K562 (cell line): ENCODE results near the gene RUNX1. TPM values are rescaled to one million over a fixed set of nuclear protein-coding genes. Genes with fewer than 3 reads are reported as not detected.

Experiments used
- AFF4 ChIP-seq: sonication (generic); formaldehyde crosslinking; IDR thresholded peaks from 2 replicates; pipeline ENCODE4 v1.8.0; 2023; ENCODE audit warnings: mild to moderate bottlenecking, missing genetic modification reagents
- CXXC5 ChIP-seq: fragments of 250-450 bp; sonication (Bioruptor Pico); IDR thresholded peaks from 2 replicates; pipeline ENCODE4 v1.8.0; 2022; ENCODE audit warnings: inconsistent platforms, mild to moderate bottlenecking, moderate library complexity
- EZH2 ChIP-seq: IDR thresholded peaks from 2 replicates; pipeline ENCODE4 v1.6.1; 2012; ENCODE audit warnings: low read depth, mild to moderate bottlenecking, inconsistent platforms, low read length, borderline replicate concordance
- GTF2E2 ChIP-seq: fragments of 200-800 bp; sonication (Bioruptor generic); IDR thresholded peaks from 2 replicates; pipeline ENCODE4 v1.6.1; 2016; ENCODE audit warnings: missing genetic modification characterization, missing compliant biosample characterization
- HINFP ChIP-seq: fragments of 450-650 bp; conservative IDR thresholded peaks from 2 replicates; pipeline ENCODE4 v1.6.1; 2016; ENCODE audit warnings: missing genetic modification characterization, low read depth, mild to moderate bottlenecking, control low read depth, missing compliant biosample characterization
- HIVEP1 ChIP-seq: fragments of 250-450 bp; sonication (Bioruptor Pico); IDR thresholded peaks from 2 replicates; pipeline ENCODE4 v1.4.0; 2020; ENCODE audit warnings: mild to moderate bottlenecking
- HMG20A ChIP-seq: fragments of 450-650 bp; formaldehyde crosslinking; conservative IDR thresholded peaks from 2 replicates; pipeline ENCODE4 v1.4.0; 2020; ENCODE audit warnings: mild to moderate bottlenecking, mixed read lengths
- HNRNPK ChIP-seq: fragments of 200-400 bp; formaldehyde crosslinking; IDR thresholded peaks from one replicate; pipeline ENCODE4 v1.6.1; 2018; ENCODE audit warnings: mild to moderate bottlenecking, low read depth, low read length; ENCODE audit not compliant: poor library complexity, severe bottlenecking
- KLF6 ChIP-seq: fragments of 250-450 bp; sonication (Bioruptor Pico); IDR thresholded peaks from 2 replicates; pipeline ENCODE4 v1.4.0; 2020; ENCODE audit warnings: mild to moderate bottlenecking, moderate library complexity, borderline replicate concordance
- MAZ ChIP-seq, 2 experiments: fragments of 450-650 bp in 1 of 2; sonication (generic) in 1 of 2; formaldehyde crosslinking; IDR thresholded peaks in 1 of 2; conservative IDR thresholded peaks in 1 of 2; 2 replicates each; pipeline versions ENCODE4 v1.4.0 to v1.5.0; 2020; ENCODE audit warnings: mild to moderate bottlenecking in 1 of 2, missing genetic modification reagents in 1 of 2
- MNT ChIP-seq, 2 experiments: fragments of 450-650 bp; conservative IDR thresholded peaks; 2 replicates each; pipeline ENCODE4 v1.6.1; 2017; ENCODE audit warnings: mild to moderate bottlenecking in 2 of 2, moderate library complexity in 2 of 2
- MYC ChIP-seq, 2 experiments: fragments of 250-450 bp in 1 of 2; sonication (Bioruptor Pico) in 1 of 2; IDR thresholded peaks; 2 replicates each; pipeline versions ENCODE4 v1.5.1 to v1.6.1; 2012 to 2021; ENCODE audit warnings: low read depth in 2 of 2, borderline replicate concordance in 1 of 2, improper control_type of control experiment in 1 of 2, low read length in 1 of 2, mild to moderate bottlenecking in 1 of 2, moderate library complexity in 1 of 2
- NR2C2 ChIP-seq, 2 experiments: fragments of 200-800 bp in 1 of 2; sonication (Bioruptor generic) in 1 of 2; sonication (generic) in 1 of 2; formaldehyde crosslinking in 1 of 2; IDR thresholded peaks; 2 replicates each; pipeline versions ENCODE4 v1.6.1 to v1.8.0; 2016 to 2022; ENCODE audit warnings: mild to moderate bottlenecking in 1 of 2, missing compliant biosample characterization in 1 of 2, missing genetic modification characterization in 1 of 2, missing genetic modification reagents in 1 of 2
- PHB2 ChIP-seq: fragments of 450-650 bp; IDR thresholded peaks from 2 replicates; pipeline ENCODE4 v1.6.1; 2017; ENCODE audit warnings: low read depth
- TEAD4 ChIP-seq, 2 experiments: sonication (generic) in 1 of 2; formaldehyde crosslinking in 1 of 2; IDR thresholded peaks; 2 replicates each; pipeline versions ENCODE4 v1.6.1 to v1.8.0; 2012 to 2022; ENCODE audit warnings: borderline replicate concordance in 1 of 2, inconsistent platforms in 1 of 2, low read length in 1 of 2, mild to moderate bottlenecking in 1 of 2, missing genetic modification reagents in 1 of 2
- ZNF274 ChIP-seq: IDR thresholded peaks from 2 replicates; pipeline ENCODE4 v1.6.1; 2011; ENCODE audit warnings: low read depth, mild to moderate bottlenecking, low read length, moderate library complexity, borderline replicate concordance
- ZNF717 ChIP-seq: fragments of 250-450 bp; sonication (Bioruptor Pico); IDR thresholded peaks from 2 replicates; pipeline ENCODE4 v1.5.0; 2021
- ZNF780A ChIP-seq: fragments of 250-450 bp; sonication (Bioruptor Pico); IDR thresholded peaks from 2 replicates; pipeline ENCODE4 v1.5.0; 2021; ENCODE audit warnings: mild to moderate bottlenecking
- polyA plus RNA-seq, 8 experiments: library from polyadenylated mRNA; depleted of rRNA in 4 of 8; stranded (reverse) in 5 of 8; unstranded in 3 of 8; fragments of >200 nt; fragmentation: Nextera tagmentation in 2 of 8; fragmentation: Illumina TruSeq in 1 of 8; extraction: Ambion mirVana in 2 of 8; extraction: Trizol in 1 of 8; gene quantifications; 2 replicates each; pipeline versions ENCODE4 v1.2.1 to v1.2.3, GENCODE V29; 2011 to 2014; ENCODE audit warnings: inconsistent platforms in 1 of 8, missing spikeins in 1 of 8
- total RNA-seq, 7 experiments: library from RNA; depleted of rRNA in 6 of 7; stranded (reverse); fragments of >200 nt in 6 of 7; fragmentation: Illumina TruSeq in 2 of 7; extraction: Trizol in 2 of 7; gene quantifications; 2 replicates each; pipeline versions ENCODE4 v1.2.1 to v1.2.3, GENCODE V29; 2011 to 2021; ENCODE audit warnings: low replicate concordance in 1 of 7

The RUNX1 gene
- total and polyA plus RNA-seq, 9 of the 15 experiments (the other 6 are each of a cell fraction or from before 2014, with no cell fraction given) = 2.2 to 68.6 (median 17.8) TPM

- TF ChIP-seq ZNF717 (CRISPR knock-in tag) = no peak
- no peak for TF ChIP-seq ZNF274
- TF ChIP-seq ZNF780A = no peak
- no peak for TF ChIP-seq HMG20A (CRISPR knock-in tag)
- TF ChIP-seq NR2C2 (CRISPR knock-in tag; IDR thresholded peaks at IDR 0.05) = no peak
- peak; percentile 20; the same call in 1 of the 2 replicates for TF ChIP-seq NR2C2 (tag; IDR thresholded peaks at IDR 0.05)
- TF ChIP-seq CXXC5 = peak; percentile 97
- TF ChIP-seq MYC (IDR thresholded peaks at IDR 0.05; ENCODE audit: low read depth, low read length) = peak; percentile 40
- TF ChIP-seq MYC (CRISPR knock-in tag; IDR thresholded peaks at IDR 0.05; ENCODE audit: borderline replicate concordance, low read depth) = no peak
- TF ChIP-seq HIVEP1 (CRISPR knock-in tag) = peak; percentile 21; the same call in 1 of the 2 replicates
- peak; percentile 90 for TF ChIP-seq AFF4 (CRISPR knock-in tag)
- TF ChIP-seq EZH2 = no peak
- TF ChIP-seq KLF6 (CRISPR knock-in tag) = peak; percentile 24; the same call in 1 of the 2 replicates
- peak; percentile 83 to 96 for TF ChIP-seq MAZ (CRISPR knock-in tag; conservative IDR thresholded peaks at IDR 0.05 in 1 of 2, IDR thresholded peaks at IDR 0.05 in 1 of 2)
- TF ChIP-seq TEAD4 (IDR thresholded peaks at IDR 0.05; ENCODE audit: low read length) = no peak
- TF ChIP-seq TEAD4 (CRISPR knock-in tag; IDR thresholded peaks at IDR 0.05; ENCODE audit: borderline replicate concordance) = 0 out of 2 replicates have a peak, but pooled peaks have one; percentile 66
- no peak for TF ChIP-seq PHB2
- TF ChIP-seq HNRNPK = peak; percentile 82
- TF ChIP-seq GTF2E2 = no peak
- TF ChIP-seq HINFP (tag) = peak; percentile 70; the same call in 1 of the 2 replicates
- TF ChIP-seq MNT (conservative IDR thresholded peaks at IDR 0.05) = peak in 1 of 2 experiments; percentile 78; a peak in 3 of 4 replicates
Observed at GRCh38 chr21:34889676-34890469, 159.2 kb downstream of the RUNX1 start (continued).
